Measurements from ENCODE around the gene PHPT1.

Gene PHPT1

DNA sequence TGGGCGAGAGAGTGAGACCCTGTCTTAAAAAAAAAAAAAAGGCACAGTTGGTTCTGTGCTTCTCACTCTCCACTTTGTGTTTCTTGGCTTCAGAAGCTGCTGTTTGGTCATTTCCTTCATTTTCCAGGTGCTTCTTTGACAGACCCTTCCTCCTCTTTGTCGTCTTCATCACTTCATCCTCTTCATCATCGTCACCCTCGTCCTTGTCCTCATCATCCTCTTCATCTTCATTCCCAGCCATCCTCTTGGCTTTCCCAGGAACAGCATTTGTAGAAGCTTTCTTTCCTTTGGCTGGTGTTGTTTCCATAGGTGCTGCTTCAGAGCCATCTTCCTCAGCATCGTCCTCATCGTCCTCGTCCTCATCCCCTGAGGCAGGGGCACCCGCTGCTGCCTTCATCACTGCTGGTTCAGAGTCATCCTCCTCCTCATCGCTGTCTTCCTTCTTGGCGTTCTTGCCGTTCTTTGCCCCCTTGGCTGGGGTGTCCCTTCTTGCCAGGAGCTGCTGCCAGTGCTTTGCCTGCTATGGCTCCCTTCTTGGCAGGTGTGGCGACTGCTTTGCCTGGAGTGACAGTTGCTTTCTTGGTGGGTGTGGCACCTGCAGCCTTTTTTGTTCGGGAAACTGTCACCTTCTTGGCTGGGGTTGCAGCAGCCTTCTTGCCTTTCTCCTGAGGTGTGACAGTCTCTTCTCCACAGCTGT is 34.3 kb upstream of the PHPT1 start:
- DNase-seq (ENCODE audit: extremely low read depth, low read depth), result no peak
- TF ChIP-seq, protein P1, sequence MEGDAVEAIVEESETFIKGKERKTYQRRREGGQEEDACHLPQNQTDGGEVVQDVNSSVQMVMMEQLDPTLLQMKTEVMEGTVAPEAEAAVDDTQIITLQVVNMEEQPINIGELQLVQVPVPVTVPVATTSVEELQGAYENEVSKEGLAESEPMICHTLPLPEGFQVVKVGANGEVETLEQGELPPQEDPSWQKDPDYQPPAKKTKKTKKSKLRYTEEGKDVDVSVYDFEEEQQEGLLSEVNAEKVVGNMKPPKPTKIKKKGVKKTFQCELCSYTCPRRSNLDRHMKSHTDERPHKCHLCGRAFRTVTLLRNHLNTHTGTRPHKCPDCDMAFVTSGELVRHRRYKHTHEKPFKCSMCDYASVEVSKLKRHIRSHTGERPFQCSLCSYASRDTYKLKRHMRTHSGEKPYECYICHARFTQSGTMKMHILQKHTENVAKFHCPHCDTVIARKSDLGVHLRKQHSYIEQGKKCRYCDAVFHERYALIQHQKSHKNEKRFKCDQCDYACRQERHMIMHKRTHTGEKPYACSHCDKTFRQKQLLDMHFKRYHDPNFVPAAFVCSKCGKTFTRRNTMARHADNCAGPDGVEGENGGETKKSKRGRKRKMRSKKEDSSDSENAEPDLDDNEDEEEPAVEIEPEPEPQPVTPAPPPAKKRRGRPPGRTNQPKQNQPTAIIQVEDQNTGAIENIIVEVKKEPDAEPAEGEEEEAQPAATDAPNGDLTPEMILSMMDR (IDR thresholded peaks at IDR 0.05; ENCODE audit: low read depth, low read length), result no peak

DNA sequence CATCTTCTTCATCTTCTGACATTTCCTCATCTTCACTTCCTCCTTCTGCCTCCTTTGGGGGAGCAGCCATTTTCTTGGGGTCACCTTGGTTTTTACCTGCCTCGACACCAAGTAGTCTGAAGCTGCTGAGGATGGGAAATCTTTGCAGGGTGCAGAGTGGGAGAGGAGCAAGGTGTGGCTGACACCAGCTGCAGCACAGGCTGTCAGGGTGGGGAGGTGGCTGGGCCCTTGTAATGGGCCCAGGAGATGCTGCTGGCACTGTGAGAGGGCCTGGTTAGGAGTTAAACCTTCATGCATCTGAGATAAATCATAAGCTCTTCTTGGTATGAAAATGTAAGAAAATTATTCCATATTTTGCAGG is 33.8 kb upstream of the PHPT1 start:
- no peak for DNase-seq (ENCODE audit: extremely low read depth, low read depth)
- TF ChIP-seq, protein P1 (IDR thresholded peaks at IDR 0.05; ENCODE audit: low read depth, low read length), result no peak

DNA sequence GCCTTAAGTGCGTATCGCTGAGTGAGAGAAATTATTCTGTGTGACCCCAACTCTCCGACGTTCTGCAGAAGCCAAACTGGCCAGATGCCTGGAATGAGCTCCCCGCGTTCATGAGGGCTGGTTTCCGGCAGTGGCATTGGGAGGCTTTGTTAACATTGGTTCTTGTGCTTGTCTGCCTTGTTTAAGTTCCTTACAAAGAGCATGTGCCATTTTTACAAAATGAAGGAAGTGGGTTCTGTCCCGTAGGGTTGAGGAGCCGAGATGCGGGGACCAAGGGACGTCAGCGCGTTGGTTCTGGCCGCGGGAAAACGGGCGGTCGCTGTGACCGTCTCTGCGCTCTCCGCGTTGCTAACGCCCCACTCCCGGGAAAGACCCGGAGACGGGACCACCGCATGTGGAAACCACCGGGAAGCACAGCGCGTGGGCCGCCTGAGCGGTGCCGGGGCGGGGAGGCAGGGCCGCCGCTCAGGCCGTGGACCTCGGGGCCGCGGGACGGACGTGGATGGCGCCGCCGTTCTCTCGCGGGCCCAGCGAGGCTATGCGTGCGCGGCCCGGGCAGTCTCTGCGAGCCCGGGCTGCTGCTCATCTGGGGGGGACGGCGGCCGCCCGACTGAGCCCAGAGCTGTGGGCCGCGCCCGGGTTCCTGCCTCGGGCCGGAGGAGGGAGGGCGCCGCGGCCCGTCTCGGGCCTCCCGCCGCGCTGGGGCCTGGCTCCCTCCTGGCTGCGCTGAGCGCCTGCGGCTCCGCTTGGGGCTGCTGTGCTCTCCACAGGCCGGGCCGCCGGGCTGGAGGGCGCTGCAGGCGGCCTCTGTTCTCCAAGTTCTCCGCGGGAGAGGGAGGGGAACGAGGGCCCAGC is 28.0 kb upstream of the PHPT1 start:
- DNase-seq (ENCODE audit: extremely low read depth, low read depth), result no peak
- TF ChIP-seq, protein P1 (IDR thresholded peaks at IDR 0.05; ENCODE audit: low read depth, low read length), result no peak

DNA sequence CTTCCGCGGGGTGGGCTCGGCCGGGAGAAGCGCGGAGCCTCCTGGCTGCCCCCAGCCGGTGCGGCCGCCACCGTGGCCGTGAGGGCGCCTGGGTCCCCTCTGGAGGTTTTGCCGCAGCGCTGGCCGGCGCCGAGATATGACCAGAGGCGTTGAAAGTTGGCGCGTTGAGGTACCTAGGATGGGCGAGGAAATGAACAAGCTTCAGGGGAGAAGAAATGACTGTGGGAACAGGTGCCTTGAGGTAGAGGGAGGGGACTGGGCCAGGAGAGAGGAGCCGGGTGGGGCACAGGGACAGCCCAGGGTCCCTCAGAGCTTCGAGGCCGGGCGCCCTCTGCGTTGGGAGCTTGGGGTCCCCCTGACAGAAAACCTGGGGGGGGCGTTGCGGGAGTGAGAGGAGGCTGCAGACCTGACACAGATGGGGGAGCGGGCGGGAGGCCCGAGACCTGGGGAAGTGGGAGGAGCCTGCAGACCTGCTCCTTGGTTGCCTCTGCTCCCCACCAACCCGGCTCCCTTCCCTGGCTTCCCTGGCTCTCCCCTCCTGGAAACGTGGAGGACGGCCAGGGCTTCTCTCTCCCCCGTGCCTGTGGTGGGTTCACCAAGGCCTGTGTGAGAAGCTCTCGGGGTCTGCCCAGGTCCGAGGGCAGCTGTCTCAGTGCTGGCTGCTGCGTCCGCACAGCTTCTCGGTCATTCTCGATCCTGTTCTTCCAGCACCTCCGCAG is 27.2 kb upstream of the PHPT1 start:
- TF ChIP-seq, protein P1 (IDR thresholded peaks at IDR 0.05; ENCODE audit: low read depth, low read length), result no peak
- no peak for DNase-seq (ENCODE audit: extremely low read depth, low read depth)

DNA sequence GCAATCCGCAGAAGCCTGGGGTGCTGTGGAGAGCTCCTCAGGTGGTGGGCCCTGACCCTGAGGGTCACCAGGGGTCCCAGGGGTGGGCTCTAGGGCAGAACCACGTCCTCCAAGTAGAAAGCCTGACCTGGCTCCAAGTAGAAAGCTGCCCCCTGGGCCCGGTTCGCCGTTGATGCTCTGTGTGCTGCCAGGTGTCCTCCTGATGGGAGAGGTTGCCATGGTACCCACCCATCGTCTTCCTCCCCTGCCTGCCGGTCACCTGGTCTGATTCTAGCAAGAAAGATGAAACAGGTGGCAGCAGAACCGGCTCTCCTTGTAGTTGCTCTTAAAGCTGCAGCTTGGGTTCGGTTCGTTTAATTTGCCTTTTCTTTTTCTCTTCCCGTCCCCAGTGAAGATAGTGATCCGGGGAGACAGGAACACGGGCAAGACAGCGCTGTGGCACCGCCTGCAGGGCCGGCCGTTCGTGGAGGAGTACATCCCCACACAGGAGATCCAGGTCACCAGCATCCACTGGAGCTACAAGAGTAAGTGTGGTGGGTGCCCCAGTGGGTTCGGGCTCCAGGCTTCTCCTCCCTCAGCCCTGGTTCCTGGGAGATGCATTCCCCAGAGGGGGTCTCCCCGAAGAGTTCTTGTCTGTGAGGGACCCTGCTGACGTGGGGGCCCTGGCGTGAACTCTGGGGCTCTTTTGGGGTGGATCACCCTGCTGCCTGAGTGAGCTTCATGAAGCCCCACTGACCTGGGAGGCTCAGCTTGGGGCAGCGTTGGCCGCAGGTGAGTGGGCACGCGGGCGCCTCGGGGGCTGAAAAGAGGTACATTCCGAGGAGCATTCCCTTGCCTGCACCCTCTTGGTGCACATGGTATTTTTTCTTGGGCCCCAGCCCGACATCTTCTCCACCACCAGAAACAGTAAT is 25.8 kb upstream of the PHPT1 start:
- DNase-seq (ENCODE audit: extremely low read depth, low read depth), result no peak
- TF ChIP-seq, protein P1 (IDR thresholded peaks at IDR 0.05; ENCODE audit: low read depth, low read length), result no peak

DNA sequence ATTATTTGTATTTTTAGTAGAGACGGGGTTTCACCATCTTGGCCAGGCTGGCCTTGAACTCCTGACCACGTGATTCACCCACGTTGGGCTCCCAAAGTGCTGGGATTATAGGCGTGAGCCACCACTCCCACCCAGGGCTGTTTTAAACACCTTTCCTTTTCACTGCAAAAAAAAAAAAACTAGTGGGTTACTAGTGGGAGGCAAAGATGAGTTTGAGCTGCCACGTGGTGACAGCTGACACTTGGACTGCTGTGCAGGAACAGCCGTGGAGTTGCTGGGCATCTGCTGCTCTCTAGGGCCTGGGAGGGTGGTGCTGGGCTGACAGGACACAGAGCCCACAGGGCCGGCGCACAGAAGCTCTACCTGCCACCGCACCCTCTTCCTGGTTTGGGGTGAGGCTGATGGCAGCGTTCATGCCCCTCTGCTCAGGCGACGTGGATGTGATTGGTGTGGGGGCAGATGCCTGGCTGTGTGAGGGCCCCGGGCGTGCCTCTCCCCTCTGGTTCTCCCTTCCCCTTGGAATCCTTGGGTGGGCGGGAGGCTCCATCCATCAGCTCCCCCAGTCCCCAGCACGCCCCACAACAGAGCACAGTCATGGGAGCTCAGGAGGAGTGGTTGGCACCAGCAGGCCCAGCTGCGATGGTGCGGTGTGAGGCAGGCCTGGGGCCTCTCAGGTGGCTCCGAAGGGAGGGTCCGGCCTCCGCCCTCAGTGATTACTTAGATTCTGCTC is 24.5 kb upstream of the PHPT1 start:
- TF ChIP-seq, protein P1 (IDR thresholded peaks at IDR 0.05; ENCODE audit: low read depth, low read length), result no peak
- DNase-seq (ENCODE audit: extremely low read depth, low read depth), result no peak

All from AG09319 (cell line).